GM12878 (cell line): ENCODE data around the gene PRKCB.

Experiments used
- CTCF ChIP-seq, 3 experiments: IDR thresholded peaks in 2 of 3; conservative IDR thresholded peaks in 1 of 3; 2 replicates each; pipeline ENCODE4 v1.5.1; 2011; ENCODE audit warnings: low read depth in 3 of 3, low read length in 3 of 3, mild to moderate bottlenecking in 3 of 3, control low read depth in 2 of 3, moderate library complexity in 2 of 3, inconsistent platforms in 1 of 3, mixed read lengths in 1 of 3; ENCODE audit not compliant: control insufficient read depth in 2 of 3, insufficient read depth in 1 of 3; ENCODE audit errors: extremely low read depth in 1 of 3
- POLR2AphosphoS2 ChIP-seq: IDR thresholded peaks from 2 replicates; pipeline ENCODE4 v1.6.1; 2011; ENCODE audit warnings: low read depth, mild to moderate bottlenecking, low read length, improper control_type of control experiment, moderate library complexity
- POLR2AphosphoS5 ChIP-seq: IDR thresholded peaks from 2 replicates; pipeline ENCODE4 v1.6.1; 2011; ENCODE audit warnings: mild to moderate bottlenecking, low read length, inconsistent platforms
- RAD21 ChIP-seq: IDR thresholded peaks from 2 replicates; pipeline ENCODE4 v1.6.1; 2011; ENCODE audit warnings: mild to moderate bottlenecking, low read depth, low read length, moderate library complexity; ENCODE audit not compliant: insufficient read depth
- RFX5 ChIP-seq: IDR thresholded peaks from 2 replicates; pipeline ENCODE4 v1.6.1; 2011; ENCODE audit warnings: low read depth, low read length, improper control_type of control experiment
- SMAD1 ChIP-seq: fragments of 450-650 bp; IDR thresholded peaks from 2 replicates; pipeline ENCODE4 v1.6.1; 2018; ENCODE audit warnings: mild to moderate bottlenecking, low read depth; ENCODE audit not compliant: partially characterized antibody
- TARDBP ChIP-seq: IDR thresholded peaks from 2 replicates; pipeline ENCODE4 v1.6.1; 2016; ENCODE audit warnings: borderline replicate concordance
- USF1 ChIP-seq: IDR thresholded peaks from 2 replicates; pipeline ENCODE4 v1.6.1; 2011; ENCODE audit warnings: borderline replicate concordance, low read depth, mild to moderate bottlenecking, moderate library complexity, mixed read lengths, low read length; ENCODE audit not compliant: insufficient read depth; ENCODE audit errors: extremely low read length
- USF2 ChIP-seq: IDR thresholded peaks from 2 replicates; pipeline ENCODE4 v1.6.1; 2011; ENCODE audit warnings: low read depth, low read length, improper control_type of control experiment, borderline replicate concordance

GRCh38 chr16:23944381-23944780 is 108.6 kb downstream of the PRKCB start:
- TF ChIP-seq CTCF (IDR thresholded peaks at IDR 0.05 in 2 of 3, conservative IDR thresholded peaks at IDR 0.05 in 1 of 3; ENCODE audit: control insufficient read depth in 2 of 3, extremely low read depth in 1 of 3, insufficient read depth in 1 of 3, low read depth in 3 of 3, low read length in 3 of 3), result no peak
- no peak for TF ChIP-seq RAD21
- TF ChIP-seq POLR2AphosphoS2, result no peak
- TF ChIP-seq POLR2AphosphoS5, result no peak
- TF ChIP-seq TARDBP, result no peak
- no peak for TF ChIP-seq SMAD1
- TF ChIP-seq RFX5, result no peak
- no peak for TF ChIP-seq USF1
- TF ChIP-seq USF2, result no peak
